GM19351 (cell line): Measurements from ENCODE around the gene INSM2.

Experiments
- ATAC-seq: cut with Tn5 transposase; IDR thresholded peaks from one replicate; pipeline ENCODE4 v1.9.1; 2021; ENCODE audit warnings: mild to moderate bottlenecking, moderate library complexity; ENCODE audit not compliant: unreplicated experiment

Gene INSM2

GRCh38 chr14:35543006-35543405 is 9.0 kb downstream of the INSM2 start:
- no peak for ATAC-seq

GRCh38 chr14:35549551-35549950 is 15.6 kb downstream of the INSM2 start:
- ATAC-seq: no peak

GRCh38 chr14:35551081-35551480 is 17.1 kb downstream of the INSM2 start:
- ATAC-seq: no peak

- no peak for ATAC-seq
These were observed 19.8 kb downstream of the INSM2 start for GRCh38 chr14:35553808-35554207.

GRCh38 chr14:35556548-35556947 is 22.6 kb downstream of the INSM2 start:
- no peak for ATAC-seq

- no peak for ATAC-seq
These were observed 23.3 kb downstream of the INSM2 start for GRCh38 chr14:35557221-35557747.

GRCh38 chr14:35558680-35559079 is 24.7 kb downstream of the INSM2 start:
- no peak for ATAC-seq

GRCh38 chr14:35565871-35566464 is 32.0 kb downstream of the INSM2 start:
- ATAC-seq: no peak

- no peak for ATAC-seq
These were observed 37.6 kb downstream of the INSM2 start for GRCh38 chr14:35571598-35571997.

- ATAC-seq: no peak
These were observed 39.9 kb downstream of the INSM2 start for GRCh38 chr14:35573911-35574310.

GRCh38 chr14:35576260-35576659 is 42.3 kb downstream of the INSM2 start:
- no peak for ATAC-seq

- ATAC-seq: no peak
These were observed 42.9 kb downstream of the INSM2 start for GRCh38 chr14:35576856-35577255.

- ATAC-seq: no peak
These were observed 44.2 kb downstream of the INSM2 start for GRCh38 chr14:35578135-35578534.

- ATAC-seq: no peak
These were observed 44.7 kb downstream of the INSM2 start for GRCh38 chr14:35578639-35579038.
